HG03175 (cell line): ENCODE data around the gene STAP2.
A peak's percentile ranks its signal among the peaks of the same experiment; 100 is the strongest.

ENCODE experiments used
- ATAC-seq: cut with Tn5 transposase; IDR thresholded peaks from one replicate; pipeline ENCODE4 v1.9.1; 2021; ENCODE audit warnings: mild to moderate bottlenecking, moderate library complexity; ENCODE audit not compliant: unreplicated experiment

Gene STAP2

DNA sequence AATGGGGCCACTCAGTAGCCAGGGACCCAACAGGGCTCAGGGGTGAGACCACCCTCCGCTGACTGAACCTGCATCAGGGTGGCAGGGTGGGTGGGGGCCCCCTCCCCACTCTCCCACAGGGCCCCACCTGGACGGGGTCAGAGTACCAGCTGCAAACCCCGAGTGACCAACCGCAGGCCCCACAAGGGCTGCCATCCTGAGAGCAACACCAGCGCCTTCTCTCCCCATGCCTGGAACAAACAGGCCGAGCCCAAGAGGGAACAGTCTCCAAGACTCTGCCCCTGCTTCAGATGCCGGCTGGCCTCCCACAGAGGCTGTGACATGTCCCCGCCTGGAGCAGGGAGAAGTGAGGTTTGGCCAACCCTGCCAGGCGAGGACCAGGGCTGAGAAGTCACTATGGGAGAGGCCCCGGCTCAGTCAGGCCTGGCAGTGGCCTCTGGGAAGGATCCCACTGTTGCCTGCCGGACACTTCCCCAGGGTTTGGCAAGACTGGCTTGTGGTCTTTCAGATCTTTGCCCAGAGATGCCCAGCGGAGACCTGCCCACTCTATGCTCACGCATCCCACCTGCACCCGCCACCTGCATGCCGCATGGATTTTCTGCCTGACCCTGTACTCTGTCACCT, 31.9 kb upstream of the STAP2 start:
- no peak for ATAC-seq

DNA sequence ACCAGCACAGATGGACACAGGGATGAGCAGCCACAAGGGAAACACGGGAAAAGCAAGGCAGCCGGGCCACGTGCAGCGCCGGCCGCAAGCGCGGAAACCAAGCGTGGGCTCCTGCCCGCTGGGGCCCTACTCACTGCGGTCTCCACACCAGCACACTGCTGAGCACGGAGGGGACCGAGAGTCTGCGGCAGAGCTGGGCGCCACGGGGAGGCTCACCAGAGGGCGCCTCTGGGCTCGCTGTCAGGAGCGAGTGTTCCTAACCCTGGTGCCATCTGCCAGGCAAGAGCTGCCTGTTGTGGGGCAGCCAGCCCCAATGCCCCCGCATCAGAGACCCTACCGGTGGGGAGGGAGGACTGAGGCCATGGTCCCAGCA, 31.2 kb upstream of the STAP2 start:
- peak; percentile 39 for ATAC-seq

DNA sequence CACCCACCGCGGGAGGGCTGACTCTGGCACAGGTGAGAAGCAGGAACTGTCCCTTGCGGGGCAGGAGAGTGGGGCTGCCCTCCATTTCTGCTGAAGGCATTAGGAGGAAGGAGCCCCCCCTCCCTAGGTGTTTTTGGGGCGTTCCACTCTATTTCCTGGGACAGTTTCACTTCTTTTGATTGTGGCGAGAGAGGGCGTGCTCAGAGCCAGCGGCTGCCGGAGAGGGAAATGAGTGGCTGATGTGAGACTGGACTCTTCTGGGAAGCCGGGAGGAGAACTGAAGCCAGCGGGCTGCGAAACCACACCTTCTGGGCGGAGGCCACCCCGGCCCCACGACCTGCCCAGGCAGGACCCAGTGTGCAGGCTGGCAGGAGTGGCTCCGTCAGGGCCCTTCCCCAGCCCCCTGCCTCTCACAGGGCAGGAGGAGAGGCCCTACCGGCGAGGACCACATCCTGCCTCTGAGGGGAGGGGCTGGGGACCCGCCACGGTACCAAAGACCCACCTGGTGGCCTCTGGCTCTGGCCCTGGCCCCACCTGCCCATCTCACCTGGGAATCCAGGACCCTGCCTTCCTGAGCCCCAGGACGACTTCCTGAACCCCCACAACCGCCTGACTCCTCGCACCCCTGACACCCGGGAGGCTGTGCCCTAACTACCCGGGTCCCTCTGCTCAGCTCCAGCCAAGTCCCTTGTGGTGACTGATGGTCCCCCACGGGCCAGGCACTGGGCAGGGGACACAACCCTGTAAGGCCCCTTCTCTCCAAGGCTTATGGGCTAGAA, 30.7 kb upstream of the STAP2 start:
- ATAC-seq: peak; percentile 48

DNA sequence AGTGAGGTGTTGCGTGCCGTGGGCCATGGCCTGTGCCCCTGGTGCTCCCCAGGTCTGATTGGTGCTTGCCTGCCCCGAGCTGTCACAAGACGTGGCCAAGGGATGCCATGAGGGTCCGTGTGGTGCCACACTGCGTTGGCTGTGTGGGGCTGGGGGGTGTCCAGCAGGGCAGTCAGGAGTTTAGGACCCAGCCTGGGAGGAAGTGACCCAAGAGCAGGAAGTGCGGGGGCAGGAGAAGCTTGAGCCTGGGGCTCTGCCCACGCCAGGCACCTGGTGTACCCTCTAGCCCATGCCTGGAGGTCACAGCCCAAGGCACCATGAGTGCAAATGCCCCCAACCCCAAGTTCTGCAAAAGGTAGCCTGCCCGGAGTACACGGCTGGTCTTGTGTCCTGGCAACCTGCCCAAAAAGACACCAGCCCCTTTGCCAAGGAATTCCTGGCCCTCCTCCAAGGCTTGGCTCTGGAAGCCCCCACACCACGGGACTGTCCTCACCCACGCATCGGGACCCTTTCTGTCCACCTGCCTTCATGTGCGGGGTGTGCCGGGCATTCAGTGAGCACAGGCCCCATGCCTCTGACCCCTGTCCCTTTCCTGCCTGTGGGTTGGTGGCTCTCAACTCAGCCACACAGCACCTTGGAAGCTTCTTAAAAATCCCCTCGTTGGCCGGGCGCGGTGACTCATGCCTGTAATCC, 29.6 kb upstream of the STAP2 start:
- no peak for ATAC-seq

DNA sequence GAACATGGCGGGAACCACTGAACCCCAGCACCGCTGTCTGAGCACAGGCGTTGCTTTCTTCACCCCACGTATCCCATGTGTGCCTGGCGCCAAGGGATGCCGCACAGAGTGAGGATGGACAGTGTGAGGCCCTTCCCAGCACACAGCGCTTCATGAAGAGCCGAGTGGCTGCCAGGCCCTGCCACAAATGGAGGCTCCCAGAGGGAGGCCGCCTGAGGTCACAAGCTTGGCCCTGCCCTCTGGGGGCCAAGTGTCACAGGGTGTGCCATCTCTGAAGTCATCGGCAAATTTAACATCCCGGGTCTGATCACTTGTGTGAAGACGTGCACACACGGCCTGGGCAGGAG, 29.1 kb upstream of the STAP2 start:
- no peak for ATAC-seq

DNA sequence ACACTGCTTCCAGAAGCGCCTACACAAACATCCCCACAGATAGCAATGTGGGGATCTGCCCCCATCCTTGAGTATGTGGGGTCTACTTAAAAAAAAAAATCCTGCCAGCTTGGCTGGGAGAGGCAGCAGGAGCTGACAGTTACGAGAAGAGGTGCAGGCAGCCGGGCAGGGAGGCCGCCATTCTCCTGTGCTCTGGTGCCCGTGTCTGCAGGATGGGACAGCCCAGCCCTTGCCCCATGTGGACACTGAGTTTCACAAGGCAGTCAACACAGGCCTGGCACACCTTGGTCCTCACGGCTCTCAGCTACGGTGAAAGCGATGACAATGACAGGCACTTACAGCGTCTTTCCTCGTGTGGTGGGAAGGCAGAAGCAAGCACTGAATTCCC, 28.7 kb upstream of the STAP2 start:
- no peak for ATAC-seq

DNA sequence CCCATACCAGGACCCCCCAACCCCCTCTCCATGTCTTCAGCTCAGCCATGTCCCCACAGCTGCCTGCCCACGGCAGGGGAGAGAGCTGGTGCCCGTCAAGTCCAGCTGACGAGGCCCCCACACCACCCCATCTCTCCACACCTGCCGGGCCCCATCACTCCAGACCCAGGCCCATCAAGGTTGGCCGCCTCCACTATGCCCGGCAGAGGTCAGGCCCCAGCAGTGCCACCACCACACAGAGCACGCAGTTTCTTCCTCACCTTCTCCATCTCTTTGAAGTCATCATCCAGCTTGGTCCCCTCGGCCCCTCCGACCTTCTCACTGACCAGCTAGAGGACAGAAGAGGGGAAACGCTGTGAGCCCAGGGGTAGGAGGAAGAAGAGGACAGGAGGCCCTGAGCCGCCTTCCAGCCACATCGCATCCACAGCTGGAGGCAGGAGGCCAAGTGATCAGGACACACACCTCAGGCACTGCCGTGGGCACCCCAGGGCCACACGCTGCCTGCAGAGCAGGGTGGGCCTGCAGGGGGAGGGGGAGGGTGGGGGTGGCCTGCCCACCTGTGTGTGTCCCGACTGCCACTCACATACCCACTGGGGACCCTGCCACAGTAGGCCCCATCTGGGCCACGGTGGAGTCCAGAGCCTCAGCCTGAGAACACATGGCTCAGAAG, 28.2 kb upstream of the STAP2 start:
- ATAC-seq: no peak

DNA sequence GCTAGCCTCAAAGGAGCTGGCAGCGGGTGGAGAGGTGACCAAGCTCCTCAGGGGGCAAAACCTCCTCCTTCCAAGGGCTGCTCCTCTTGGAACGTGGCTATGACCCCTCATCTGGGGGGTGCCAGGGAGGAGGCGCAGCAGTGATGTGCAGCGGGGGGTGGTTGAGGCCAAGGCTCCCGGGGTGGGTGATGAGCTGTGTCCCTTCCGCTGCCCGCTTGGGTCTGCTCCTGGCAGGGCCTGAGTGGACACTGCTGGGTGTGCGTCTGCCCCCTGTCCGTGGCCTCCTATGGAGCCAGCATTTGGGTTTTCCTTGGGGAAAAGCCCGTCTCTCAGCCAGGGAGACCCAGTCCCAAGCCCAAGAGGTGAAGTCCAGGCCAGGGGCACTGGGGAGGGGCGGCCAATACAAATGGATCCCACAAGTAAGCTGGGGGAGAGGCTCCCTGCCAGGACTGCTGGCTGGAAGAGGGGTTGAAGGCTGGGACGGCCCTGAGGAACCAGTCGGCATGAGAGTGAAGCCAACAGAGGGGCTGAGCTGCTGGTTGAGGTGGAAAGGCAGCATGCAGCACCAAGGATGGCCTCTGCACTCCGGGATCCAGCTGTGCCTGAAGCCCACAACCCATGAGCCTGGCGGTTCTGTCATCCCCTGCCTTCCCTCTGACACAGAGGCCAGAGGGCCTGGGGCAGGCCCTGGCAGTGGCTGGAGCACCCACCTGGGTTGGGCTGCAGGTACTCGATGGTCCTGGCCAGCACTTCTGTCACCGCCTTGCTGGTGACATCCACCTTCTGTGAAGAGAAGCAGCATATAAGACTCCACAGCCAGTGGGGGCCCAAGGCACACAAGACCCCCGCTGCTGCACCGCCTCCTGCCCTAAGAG, 27.4 kb upstream of the STAP2 start:
- no peak for ATAC-seq

DNA sequence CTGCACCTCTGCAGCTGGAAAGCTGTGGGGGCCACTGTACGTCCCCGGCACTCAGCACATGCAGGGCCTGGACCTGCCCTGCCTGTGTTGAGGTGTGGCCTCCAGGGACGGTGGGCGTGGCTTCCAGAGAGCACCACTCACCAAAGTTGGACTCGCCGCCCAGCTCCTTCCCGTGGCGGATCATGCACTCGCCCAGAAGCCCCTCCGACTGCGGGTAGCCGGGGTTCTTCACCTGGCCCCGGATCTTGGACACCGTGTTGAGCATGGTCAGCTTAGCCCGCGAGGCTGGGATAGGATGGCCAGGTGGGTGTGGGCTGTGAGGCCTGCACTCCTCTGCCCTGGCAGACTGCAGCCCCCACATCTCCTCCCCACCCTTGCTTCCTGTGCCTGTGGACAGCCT, 26.7 kb upstream of the STAP2 start:
- no peak for ATAC-seq

DNA sequence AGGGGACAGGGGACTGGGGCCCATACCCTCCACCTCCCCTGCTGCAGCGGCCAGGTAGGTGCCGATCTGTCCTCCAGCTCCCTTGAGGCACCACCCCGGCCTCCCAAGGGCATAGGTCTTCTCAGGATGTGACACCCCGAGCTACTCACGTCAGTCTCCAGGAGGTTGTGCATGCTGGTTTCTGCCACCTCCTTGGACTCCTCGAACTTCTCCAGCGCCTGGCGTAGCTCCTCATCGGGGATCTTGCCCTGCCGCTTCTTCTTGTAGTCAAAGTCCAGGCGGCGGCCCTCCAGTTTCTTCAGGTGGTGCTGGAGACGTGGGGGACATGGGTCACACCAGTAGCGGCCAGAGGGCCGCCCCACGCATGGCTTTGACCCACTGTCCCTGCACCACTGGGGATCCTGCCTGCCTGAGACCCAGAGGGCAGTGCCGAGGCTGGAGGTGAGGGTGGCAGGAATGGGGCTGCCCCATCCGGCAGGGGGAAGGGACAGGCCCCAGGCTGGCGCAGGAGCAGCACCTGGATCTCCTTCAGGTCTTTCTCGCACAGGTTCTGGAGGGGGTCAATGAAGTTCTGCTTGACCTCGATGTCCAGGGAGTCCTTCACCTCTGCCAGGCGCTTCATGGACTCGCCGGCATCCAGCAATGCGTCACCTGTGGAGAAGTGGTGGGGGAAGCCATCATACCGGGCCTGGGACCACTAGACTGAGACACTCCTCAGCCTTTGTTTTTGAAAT, 25.1 kb upstream of the STAP2 start:
- no peak for ATAC-seq

DNA sequence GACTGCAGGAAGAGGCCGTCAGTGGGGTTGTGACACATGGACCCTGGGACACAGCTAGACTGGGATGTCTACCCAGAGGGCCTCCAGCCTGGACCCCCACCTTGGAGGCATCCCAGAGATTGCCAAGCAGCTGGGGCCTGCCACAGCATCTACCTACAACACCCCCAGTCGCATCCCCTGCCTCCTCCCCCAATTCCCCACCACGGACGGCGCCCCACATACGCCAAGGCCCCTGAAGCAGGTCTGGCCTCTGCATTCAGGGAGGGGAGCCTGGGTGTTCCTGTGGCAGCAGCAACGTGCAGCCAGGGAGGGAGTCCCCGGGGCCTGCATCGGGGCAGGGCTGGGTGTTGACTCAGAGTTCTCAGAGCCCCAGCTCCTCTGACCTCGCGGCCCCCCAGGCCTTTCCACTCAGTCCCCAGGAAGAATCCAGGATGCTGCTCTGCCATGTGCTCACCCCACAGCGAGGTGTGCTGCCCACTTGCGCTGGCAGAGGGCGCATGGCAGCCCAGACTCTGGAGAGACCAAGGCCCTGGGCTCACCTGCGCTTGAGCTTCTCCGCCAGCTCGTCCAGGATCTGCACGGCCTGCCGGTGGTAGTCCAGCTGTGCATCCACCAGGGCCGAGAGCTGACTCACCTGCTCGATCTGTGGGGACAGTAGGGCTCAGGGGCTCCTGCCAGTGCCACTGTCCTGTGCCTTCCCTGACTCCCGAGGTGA, 24.4 kb upstream of the STAP2 start:
- no peak for ATAC-seq

DNA sequence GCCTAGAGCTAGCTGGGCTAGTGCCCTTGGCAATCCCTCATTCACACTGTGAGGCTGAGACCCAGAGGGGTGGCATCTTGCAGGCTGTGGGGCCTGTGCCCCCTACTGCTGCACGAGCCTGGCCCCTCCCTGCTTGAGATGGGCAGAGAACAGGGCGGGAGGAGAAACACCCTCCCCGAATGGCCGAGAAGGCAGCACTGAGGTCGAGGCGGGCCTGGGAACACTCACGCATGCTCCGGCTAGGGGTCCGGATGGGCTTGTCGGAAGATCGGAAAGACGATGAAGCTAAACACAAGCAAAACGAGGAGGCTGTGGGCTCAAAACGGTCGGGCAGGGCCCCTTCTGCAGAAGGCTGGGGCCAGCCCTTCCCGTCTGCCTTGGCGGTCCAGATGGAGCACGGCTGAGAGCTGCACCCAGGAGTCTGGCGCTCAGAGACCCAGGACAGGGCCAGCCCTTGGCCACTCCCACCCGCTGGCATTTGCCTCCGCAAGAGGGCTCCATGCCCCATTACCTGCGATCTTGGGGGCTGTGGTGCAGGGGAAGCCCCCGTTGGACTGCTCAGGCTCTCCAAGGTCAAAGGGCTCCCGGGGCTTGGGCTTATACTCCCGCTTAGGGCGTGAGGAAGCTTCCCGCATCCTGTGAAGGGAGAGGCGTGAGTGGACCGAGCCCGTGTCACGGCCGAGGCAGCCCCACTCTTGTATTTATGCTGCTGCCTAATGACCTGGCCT, 23.6 kb upstream of the STAP2 start:
- ATAC-seq: no peak

DNA sequence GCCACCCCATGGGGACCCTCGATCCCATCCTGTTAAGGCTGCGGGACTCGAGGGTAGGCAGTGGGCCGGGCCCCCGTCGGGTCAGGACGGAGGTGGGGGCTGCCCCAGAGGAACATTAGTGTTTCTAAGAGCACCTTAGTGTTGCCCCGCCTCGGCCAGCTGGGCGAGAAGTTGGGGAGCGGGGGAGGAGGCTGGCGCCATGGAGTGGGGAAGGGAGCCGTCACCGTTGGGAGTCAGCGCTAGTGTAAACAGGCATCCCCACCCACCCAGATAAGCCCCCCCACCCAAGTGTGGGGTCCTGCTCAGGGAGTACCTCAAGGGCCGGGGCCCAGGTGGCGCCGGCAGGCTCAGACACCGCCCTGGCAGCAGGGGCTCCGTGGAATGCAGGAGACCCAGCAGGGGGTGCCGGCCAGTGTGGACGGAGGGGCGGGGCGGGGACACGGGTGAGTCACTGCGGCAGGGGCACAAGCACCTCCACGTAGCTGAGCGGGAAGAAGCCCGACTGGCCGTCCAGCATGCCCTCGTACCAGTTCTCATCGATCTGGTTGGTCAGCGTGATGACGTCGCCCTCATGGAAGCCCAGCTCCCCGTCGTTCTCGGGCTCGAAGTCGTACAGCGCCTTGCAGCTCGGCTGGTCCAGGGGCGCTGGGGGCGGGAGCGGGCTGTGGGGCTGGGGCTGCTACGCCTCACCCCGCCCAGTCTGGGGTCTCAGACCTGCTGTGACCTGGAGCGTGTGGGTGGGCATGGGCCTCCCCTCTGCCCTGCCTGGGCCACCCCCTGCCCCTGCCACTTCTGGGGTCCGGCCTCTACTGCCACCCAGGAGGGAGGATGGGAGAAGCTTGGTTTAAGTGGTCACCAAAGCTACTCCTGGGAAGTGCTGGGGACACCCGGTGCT, 22.8 kb upstream of the STAP2 start:
- ATAC-seq: no peak

DNA sequence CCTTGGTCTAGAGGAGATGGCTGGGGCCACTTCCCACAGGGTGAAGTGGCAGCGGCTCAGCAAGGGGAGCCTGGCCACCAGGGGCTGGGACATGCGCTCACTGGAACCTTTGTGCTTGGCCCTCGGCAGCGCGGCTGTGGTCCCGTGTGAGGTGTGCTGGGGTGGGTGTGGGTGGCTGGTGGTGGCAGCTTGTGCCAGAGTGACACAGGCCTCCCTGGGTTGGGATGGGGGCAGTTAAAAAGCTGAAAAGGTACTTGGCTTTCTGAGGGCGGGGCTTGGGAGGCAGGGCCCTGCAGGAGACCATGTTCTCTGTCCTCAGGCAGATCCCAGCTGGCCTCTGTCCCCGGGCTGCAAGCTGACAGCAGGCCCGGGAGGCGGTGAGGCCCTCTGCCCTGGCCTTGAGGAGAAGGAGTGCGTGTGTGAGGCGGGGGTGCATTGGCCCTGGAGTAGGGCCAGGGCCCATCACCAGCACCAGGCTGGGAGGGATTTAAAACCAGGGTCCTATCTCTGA, 22.1 kb upstream of the STAP2 start:
- no peak for ATAC-seq

DNA sequence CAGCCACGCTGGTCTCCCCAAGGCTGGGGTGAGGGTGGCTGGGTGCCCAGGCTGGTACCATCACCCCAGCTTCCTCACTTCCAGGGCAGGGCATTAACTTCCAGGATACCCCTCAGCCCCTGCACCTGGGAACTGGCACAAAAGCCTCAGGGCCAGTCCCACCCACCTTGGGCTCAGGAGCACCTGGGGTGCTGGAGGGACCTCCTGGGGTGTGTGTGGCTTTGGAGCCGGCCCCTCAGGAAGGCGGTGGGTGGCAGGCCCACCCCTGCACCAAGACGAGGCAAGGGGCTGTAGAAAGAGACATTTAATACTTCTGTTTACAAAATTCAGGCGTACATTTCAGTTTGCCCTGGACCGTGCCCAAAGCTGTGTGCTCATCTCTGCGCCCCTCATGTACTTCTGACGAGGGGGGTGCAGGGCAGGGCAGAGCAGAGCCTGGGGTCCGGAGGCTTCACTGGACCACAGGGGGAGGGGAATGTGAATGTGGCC, 21.5 kb upstream of the STAP2 start:
- ATAC-seq: no peak

DNA sequence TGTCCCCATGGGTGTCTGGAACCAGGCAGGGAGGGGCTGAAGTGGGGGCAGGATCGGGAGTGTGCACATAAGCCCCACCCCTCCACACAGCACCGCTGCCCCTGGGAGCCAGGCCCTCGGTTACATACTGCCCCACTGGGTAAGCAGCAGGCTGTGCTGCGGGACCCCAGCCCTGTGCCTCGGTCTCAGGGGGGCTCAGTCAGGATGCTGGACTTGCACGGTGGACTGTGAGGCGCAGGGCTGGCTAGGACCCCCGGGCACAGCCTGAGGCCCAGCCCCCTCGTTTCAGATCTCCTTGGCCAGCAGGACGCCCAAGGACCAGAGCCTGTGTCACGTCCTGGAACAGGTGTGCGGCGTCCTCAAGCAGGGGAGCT, 21.0 kb upstream of the STAP2 start:
- ATAC-seq: no peak
